Measurements from ENCODE around the gene LIAS.
"Not testable (repeated sequence)": the region's sequence is repeated elsewhere in the genome, so short reads cannot be mapped to it uniquely, and the experiment has no call there.

LIAS gene

GRCh38 chr4:39497909-39498726 is 39.3 kb downstream of the LIAS start:
- no peak for DNase-seq (ENCODE audit: low read depth, low spot score)

GRCh38 chr4:39498727-39499020 is 39.8 kb downstream of the LIAS start:
- DNase-seq (ENCODE audit: low read depth, low spot score) = no peak

- peak; percentile 21 for DNase-seq (ENCODE audit: low read depth, low spot score)
Observed at GRCh38 chr4:39502019-39502663, 43.3 kb downstream of the LIAS start.

GRCh38 chr4:39502664-39503035 is 43.8 kb downstream of the LIAS start:
- not testable (repeated sequence) for DNase-seq (ENCODE audit: low read depth, low spot score)

- no peak for DNase-seq (ENCODE audit: low read depth, low spot score)
Observed at GRCh38 chr4:39504538-39504937, 45.7 kb downstream of the LIAS start.

- DNase-seq (ENCODE audit: low read depth, low spot score) = no peak
Observed at GRCh38 chr4:39505581-39505980, 46.7 kb downstream of the LIAS start.

GRCh38 chr4:39510348-39510929 is 51.6 kb downstream of the LIAS start:
- no peak for DNase-seq (ENCODE audit: low read depth, low spot score)

- not testable (repeated sequence) for DNase-seq (ENCODE audit: low read depth, low spot score)
Observed at GRCh38 chr4:39514266-39514665, 55.4 kb downstream of the LIAS start.

- DNase-seq (ENCODE audit: low read depth, low spot score) = no peak
Observed at GRCh38 chr4:39514888-39515401, 56.1 kb downstream of the LIAS start.

- not testable (repeated sequence) for DNase-seq (ENCODE audit: low read depth, low spot score)
Observed at GRCh38 chr4:39515669-39516401, 57.0 kb downstream of the LIAS start.

GRCh38 chr4:39516407-39516966 is 57.6 kb downstream of the LIAS start:
- no peak for DNase-seq (ENCODE audit: low read depth, low spot score)

GRCh38 chr4:39518484-39518883 is 59.6 kb downstream of the LIAS start:
- no peak for DNase-seq (ENCODE audit: low read depth, low spot score)

- no peak for DNase-seq (ENCODE audit: low read depth, low spot score)
Observed at GRCh38 chr4:39521253-39521919, 62.5 kb downstream of the LIAS start.

GRCh38 chr4:39522068-39522467 is 63.2 kb downstream of the LIAS start:
- no peak for DNase-seq (ENCODE audit: low read depth, low spot score)

- no peak for DNase-seq (ENCODE audit: low read depth, low spot score)
Observed at GRCh38 chr4:39524161-39524957, 65.5 kb downstream of the LIAS start.

GRCh38 chr4:39525822-39526690 is 67.2 kb downstream of the LIAS start:
- DNase-seq (ENCODE audit: low read depth, low spot score) = no peak

- DNase-seq (ENCODE audit: low read depth, low spot score) = no peak
Observed at GRCh38 chr4:39526765-39527295, 68.0 kb downstream of the LIAS start.

- peak; percentile 95 for DNase-seq (ENCODE audit: low read depth, low spot score)
Observed at GRCh38 chr4:39527296-39528060, 68.6 kb downstream of the LIAS start, which contains the start of gene UGDH. Gene UGDH, minus strand, starts transcription at chr4:39527439. Its CDS starts 5,927 bp downstream, at chr4:39521512.
